Measurements from ENCODE around the gene RNF10.

GRCh38 chr12:120485961-120486881, 47.9 kb upstream of the RNF10 start:
- TF ChIP-seq GATA3 (IDR thresholded peaks at IDR 0.05; ENCODE audit: low read depth, low read length) (no peak), GATA2 (IDR thresholded peaks at IDR 0.05; ENCODE audit: low read depth, low read length) (peak; percentile 23; the same call in 1 of the 2 replicates)
